Fibroblast of skin of left quadriceps (primary cell): ENCODE data around the gene EHMT1.
"Not testable (repeated sequence)": the region's sequence is repeated elsewhere in the genome, so short reads cannot be mapped to it uniquely, and the experiment has no call there.

Source experiments
- DNase-seq, 2 experiments: peaks; one replicate each; pipeline ENCODE4 v3.0.0-alpha.2; 2013; ENCODE audit warnings: low read depth in 2 of 2

EHMT1 gene

GRCh38 chr9:137759649-137760321 lies 141.0 kb downstream of the EHMT1 start:
- no peak for DNase-seq

- no peak for DNase-seq
These were observed 141.6 kb downstream of the EHMT1 start for GRCh38 chr9:137760426-137760825.

GRCh38 chr9:137761032-137761431 lies 142.2 kb downstream of the EHMT1 start:
- DNase-seq = no peak

GRCh38 chr9:137761793-137762192 lies 143.0 kb downstream of the EHMT1 start:
- no peak for DNase-seq

GRCh38 chr9:137762414-137763061 lies 143.7 kb downstream of the EHMT1 start:
- DNase-seq = peak; percentile 20 to 25

- DNase-seq = no peak
These were observed 144.6 kb downstream of the EHMT1 start for GRCh38 chr9:137763271-137763955.

GRCh38 chr9:137764171-137764671 lies 145.4 kb downstream of the EHMT1 start:
- DNase-seq = no peak

GRCh38 chr9:137764981-137765380 lies 146.2 kb downstream of the EHMT1 start:
- DNase-seq = no peak

- DNase-seq = no peak
These were observed 146.7 kb downstream of the EHMT1 start for GRCh38 chr9:137765536-137765935.

- no peak for DNase-seq
These were observed 152.8 kb downstream of the EHMT1 start for GRCh38 chr9:137771580-137771979.

GRCh38 chr9:137772281-137772873 lies 153.6 kb downstream of the EHMT1 start:
- no peak for DNase-seq

- no peak for DNase-seq
These were observed 156.1 kb downstream of the EHMT1 start for GRCh38 chr9:137774775-137775386.

- no peak for DNase-seq
These were observed 157.6 kb downstream of the EHMT1 start for GRCh38 chr9:137776306-137776995.

GRCh38 chr9:137777761-137778160 lies 159.0 kb downstream of the EHMT1 start:
- no peak for DNase-seq

GRCh38 chr9:137778336-137778735 lies 159.5 kb downstream of the EHMT1 start:
- no peak for DNase-seq

GRCh38 chr9:137778914-137779313 lies 160.1 kb downstream of the EHMT1 start:
- DNase-seq = no peak

GRCh38 chr9:137780031-137780430 lies 161.2 kb downstream of the EHMT1 start:
- DNase-seq = not testable (repeated sequence)

GRCh38 chr9:137781906-137782585 lies 163.2 kb downstream of the EHMT1 start:
- DNase-seq = no peak

- no peak for DNase-seq
These were observed 164.7 kb downstream of the EHMT1 start for GRCh38 chr9:137783521-137783920.

- no peak for DNase-seq
These were observed 165.2 kb downstream of the EHMT1 start for GRCh38 chr9:137784046-137784445.
